Measurements from ENCODE around the gene NRG3.

The NRG3 gene

DNA sequence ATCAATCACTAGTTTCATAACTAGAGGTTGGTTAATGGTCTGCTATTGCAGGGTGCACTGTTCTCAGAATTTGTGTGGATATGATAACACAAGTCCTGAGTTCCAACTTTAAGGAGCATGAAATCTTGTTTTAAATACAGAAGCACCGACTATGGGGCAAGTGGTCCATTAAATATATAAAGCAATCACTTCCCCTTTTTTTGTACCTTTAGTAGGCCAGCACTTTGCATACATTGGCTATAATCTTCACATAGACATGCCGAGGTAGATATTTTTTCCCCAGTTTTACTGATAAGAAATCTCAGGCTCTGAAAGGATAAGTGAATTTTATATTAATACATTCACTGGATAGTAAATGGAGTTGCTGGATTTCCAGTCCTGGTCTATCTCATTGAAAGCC is 286.3 kb downstream of the NRG3 start:
- TF ChIP-seq, protein P1, sequence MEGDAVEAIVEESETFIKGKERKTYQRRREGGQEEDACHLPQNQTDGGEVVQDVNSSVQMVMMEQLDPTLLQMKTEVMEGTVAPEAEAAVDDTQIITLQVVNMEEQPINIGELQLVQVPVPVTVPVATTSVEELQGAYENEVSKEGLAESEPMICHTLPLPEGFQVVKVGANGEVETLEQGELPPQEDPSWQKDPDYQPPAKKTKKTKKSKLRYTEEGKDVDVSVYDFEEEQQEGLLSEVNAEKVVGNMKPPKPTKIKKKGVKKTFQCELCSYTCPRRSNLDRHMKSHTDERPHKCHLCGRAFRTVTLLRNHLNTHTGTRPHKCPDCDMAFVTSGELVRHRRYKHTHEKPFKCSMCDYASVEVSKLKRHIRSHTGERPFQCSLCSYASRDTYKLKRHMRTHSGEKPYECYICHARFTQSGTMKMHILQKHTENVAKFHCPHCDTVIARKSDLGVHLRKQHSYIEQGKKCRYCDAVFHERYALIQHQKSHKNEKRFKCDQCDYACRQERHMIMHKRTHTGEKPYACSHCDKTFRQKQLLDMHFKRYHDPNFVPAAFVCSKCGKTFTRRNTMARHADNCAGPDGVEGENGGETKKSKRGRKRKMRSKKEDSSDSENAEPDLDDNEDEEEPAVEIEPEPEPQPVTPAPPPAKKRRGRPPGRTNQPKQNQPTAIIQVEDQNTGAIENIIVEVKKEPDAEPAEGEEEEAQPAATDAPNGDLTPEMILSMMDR (conservative IDR thresholded peaks at IDR 0.05), result no peak
- H3K27ac ChIP-seq, result no peak overlapping the region

DNA sequence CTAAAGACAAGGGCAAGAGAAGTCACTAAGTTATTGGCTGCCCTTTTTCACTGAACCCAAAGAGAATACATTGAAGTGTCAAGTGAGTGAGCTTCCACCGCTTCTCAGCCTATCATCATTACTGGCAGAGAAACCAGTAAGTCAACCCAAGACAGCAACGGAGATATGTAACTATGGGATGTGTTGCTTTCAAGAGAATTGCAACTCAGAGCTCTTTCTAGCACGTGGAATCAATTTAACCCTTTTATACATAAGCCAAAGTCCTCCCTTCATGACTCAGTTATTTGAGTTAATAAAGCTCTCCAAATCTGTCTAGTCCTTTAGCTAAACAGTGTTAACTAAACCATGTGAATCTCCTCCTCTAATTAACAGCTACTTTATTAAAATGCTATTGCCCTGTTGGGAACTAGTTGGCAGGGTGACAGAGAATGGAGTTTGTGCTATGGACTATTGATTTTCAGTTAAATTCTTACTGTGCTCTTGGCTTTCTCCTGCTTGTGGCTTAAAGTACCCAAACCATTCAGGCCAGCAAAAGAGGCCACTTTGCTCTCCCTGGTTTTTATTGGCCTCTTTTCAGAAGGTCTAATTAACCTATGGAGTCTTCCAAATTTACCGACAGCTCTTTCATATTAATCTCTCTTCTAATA is 287.7 kb downstream of the NRG3 start:
- TF ChIP-seq, protein P1 (conservative IDR thresholded peaks at IDR 0.05), result no peak
- H3K27ac ChIP-seq, result no peak overlapping the region

DNA sequence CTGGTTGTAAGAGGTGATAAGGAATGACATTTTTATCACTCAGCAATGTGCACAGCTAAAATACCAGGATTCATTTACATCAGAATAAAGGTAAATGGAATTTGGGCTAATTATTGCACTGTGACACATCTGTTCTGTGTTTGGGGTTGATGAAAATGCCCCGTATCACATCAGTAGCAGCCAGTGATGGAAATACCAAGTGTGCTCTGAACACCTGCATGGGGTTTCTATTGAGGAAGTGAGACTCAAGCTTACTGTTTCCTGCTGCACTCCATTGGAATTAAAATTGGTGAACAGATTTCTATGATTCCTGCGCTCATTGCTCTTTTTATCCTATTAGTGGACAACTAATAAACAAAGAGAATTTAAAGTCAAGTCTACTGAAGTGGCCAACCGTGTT is 296.9 kb downstream of the NRG3 start:
- TF ChIP-seq, protein P1 (conservative IDR thresholded peaks at IDR 0.05), result no peak
- no peak overlapping the region for H3K27ac ChIP-seq

DNA sequence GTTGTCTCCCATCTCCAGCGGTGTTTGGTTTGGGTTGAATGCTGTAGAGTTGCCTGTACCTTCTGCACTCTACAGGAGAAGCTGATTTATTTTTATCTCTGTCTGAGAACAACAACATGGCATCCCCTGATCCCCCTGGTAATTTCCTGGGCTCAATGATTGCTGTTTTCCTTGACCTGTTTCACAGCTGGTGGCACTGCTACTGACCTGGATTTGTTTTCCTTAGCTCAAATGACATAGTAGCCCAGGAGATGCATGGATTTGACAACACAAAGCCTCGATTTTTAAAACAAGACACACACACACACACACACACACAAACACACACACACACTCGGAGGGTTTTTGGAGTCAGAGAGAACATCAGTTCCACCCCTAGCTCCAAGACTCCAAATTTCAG is 301.6 kb downstream of the NRG3 start:
- no peak overlapping the region for H3K27ac ChIP-seq
- TF ChIP-seq, protein P1 (conservative IDR thresholded peaks at IDR 0.05), result no peak

DNA sequence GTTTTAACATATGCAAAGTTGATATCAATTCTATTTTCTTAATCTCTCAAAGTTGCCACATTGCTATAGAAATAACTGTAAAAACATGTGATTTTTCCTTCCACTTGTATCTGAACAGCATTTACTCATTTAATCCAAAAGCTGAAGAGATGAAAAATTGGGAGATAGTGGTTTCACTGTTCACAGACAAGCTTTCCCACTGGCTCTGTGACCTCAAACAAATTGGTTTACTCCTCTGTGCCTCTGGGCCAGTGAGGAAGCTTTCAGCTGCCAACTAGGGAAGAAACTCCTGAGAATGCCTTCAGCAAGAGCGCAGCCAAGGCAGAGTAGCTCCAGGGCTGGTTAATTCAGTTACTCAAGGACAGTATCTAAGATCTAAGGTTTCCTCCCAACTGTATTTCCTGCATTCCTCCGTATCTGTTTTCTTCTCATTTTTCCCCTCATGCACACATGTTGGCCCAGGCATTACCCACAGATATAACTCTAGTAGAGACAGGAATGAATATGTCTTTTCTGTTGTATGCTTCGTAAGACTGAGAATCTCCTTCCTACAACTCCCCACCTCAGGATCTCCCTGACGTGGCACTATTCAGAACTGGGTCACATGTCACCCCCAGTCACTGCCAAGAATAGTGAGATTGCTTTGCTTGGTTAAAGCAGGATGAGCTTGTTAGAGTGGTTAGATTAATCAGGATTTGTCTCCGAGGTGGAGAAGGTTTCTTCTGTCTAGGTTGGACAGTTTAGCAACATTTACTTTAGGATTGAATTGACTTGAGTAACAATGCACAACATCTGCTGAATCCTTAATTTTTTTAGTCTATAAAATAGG is 315.7 kb downstream of the NRG3 start:
- TF ChIP-seq, protein P1 (conservative IDR thresholded peaks at IDR 0.05), result no peak
- H3K27ac ChIP-seq, result no peak overlapping the region

DNA sequence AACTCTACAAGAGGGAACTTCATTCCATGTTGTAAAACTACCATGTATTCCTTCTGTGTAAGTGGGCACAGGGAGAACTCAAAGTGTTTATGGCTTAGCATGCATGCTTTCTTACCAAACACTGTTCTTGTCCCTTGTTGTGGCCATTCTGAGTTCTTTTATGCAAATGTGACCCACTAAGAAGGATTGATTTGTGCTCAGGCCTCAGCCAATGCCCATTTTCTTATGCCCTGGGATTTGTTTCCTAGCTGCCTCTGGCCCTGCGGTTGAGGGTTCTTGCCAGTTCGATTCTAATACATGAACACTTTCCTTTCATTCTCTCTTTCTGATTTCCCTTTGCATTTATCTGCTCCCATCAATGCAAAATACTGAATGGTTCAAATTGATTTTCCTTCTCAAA is 316.7 kb downstream of the NRG3 start:
- no peak overlapping the region for H3K27ac ChIP-seq
- TF ChIP-seq, protein P1 (conservative IDR thresholded peaks at IDR 0.05), result no peak

DNA sequence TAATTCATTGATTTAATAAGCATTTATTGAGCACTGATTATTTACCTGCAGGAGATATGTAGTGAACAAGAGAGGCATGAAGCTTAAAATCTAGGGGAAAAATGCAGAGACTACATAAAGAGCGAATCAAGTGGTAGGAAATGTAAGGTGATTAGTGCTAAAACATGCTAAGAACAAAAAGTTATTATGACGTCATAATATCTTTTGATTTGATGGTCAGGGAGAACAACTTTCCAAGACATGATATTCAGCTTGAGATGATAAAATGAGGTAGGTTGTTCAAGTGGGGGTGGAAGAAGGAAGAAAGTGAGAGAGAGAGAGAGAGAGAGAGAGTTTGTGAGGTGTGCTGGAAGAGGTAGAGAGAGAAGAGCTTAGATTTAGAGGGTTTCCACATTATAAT is 317.7 kb downstream of the NRG3 start:
- TF ChIP-seq, protein P1 (conservative IDR thresholded peaks at IDR 0.05), result no peak
- H3K27ac ChIP-seq, result no peak overlapping the region

Data from VCaP (cell line).